ENCODE measurements around the gene ZFAND2A.

GRCh38 chr7:1150400-1151002 lies 9.5 kb downstream of the ZFAND2A start:
- TF ChIP-seq ZFX (IDR thresholded peaks at IDR 0.05) (no peak), POLR2AphosphoS5 (IDR thresholded peaks at IDR 0.05; ENCODE audit: low read depth, low read length) (no peak), ZNF274 (IDR thresholded peaks at IDR 0.05; ENCODE audit: low read depth, low read length) (no peak), EZH2 (IDR thresholded peaks at IDR 0.05) (no peak)

Data from HCT116 (cell line).